Endothelial cell of umbilical vein (primary cell): ENCODE measurements around the gene TBL3. TPM values are rescaled to one million over a fixed set of nuclear protein-coding genes. Genes with fewer than 3 reads are reported as not detected.

ENCODE experiments used
- BruUV-seq: library from RNA; stranded (reverse); fragments of 400-500 nt; replicated peaks from 2 replicates; lab custom pipeline; 2021; lab: Mats Ljungman, UMichigan
- CTCF ChIA-PET: fragments of 300-600, 350-600 bp; sonication (Branson Sonifier 250); formaldehyde crosslinking; loops from one replicate; lab custom pipeline; 2021; ENCODE audit warnings: antibody characterized with exemption, inconsistent platforms; lab: Charles Lee
- POLR2A ChIA-PET: fragments of 300-600, 350-600 bp; sonication (Branson Sonifier 250); formaldehyde crosslinking; loops from one replicate; lab custom pipeline; 2021; ENCODE audit warnings: antibody characterized with exemption, inconsistent platforms; lab: Charles Lee
- DNase-seq: peaks from one replicate; pipeline ENCODE4 v3.0.0-alpha.2; 2011; ENCODE audit warnings: low read depth, low spot score
- FAIRE-seq: peaks from 2 replicates; lab custom pipeline; 2011; peaks lifted over from hg19 to GRCh38; lab: Jason Lieb, UNC
- H2AFZ ChIP-seq: 2 replicates; pipeline ENCODE4 v1.6.0; 2012; ENCODE audit warnings: low read depth, low read length, control low read depth, inconsistent platforms
- H3K27ac ChIP-seq: 2 replicates; pipeline ENCODE4 v1.5.1; 2011; ENCODE audit warnings: low read depth, mild to moderate bottlenecking, control low read depth, low read length, moderate library complexity; ENCODE audit not compliant: insufficient read depth
- H3K27me3 ChIP-seq, 2 experiments: 2 replicates each; pipeline versions ENCODE4 v1.6.0 to v1.6.1; 2011; ENCODE audit warnings: low read length in 2 of 2, mixed read lengths in 1 of 2; ENCODE audit not compliant: control insufficient read depth in 2 of 2, insufficient read depth in 2 of 2
- H3K36me3 ChIP-seq, 2 experiments: 2 replicates in 1 of 2; 3 replicates in 1 of 2; pipeline ENCODE4 v1.5.1; 2011; ENCODE audit warnings: low read length in 2 of 2, mild to moderate bottlenecking in 1 of 2, moderate library complexity in 1 of 2; ENCODE audit not compliant: control insufficient read depth in 2 of 2, insufficient read depth in 2 of 2; ENCODE audit errors: extremely low read depth in 1 of 2
- H3K4me1 ChIP-seq: 3 replicates; pipeline ENCODE4 v1.5.1; 2011; ENCODE audit warnings: mild to moderate bottlenecking, low read length; ENCODE audit not compliant: control insufficient read depth, insufficient read depth; ENCODE audit errors: extremely low read depth
- H3K4me2 ChIP-seq: 2 replicates; pipeline ENCODE4 v1.6.1; 2011; ENCODE audit warnings: low read length, control low read depth, mixed read lengths; ENCODE audit not compliant: insufficient read depth
- H3K4me3 ChIP-seq, 3 experiments: fragments of 200-600 bp in 1 of 3; sonication (generic), shearing (Covaris generic) in 1 of 3; replicated peaks in 1 of 3; 2 replicates each; pipeline ENCODE4 v1.5.1; 2011 to 2016; ENCODE audit warnings: control low read depth in 3 of 3, low read length in 3 of 3, mild to moderate bottlenecking in 2 of 3, inconsistent platforms in 1 of 3, low read depth in 1 of 3, moderate library complexity in 1 of 3; ENCODE audit not compliant: insufficient read depth in 1 of 3
- H3K79me2 ChIP-seq: 2 replicates; pipeline ENCODE4 v1.6.0; 2012; ENCODE audit warnings: low read length, inconsistent platforms; ENCODE audit not compliant: control insufficient read depth, insufficient read depth
- H3K9ac ChIP-seq: replicated peaks from 2 replicates; pipeline ENCODE3; 2011; ENCODE audit warnings: low read length, control low read depth; ENCODE audit not compliant: insufficient read depth; ENCODE audit errors: extremely low read depth
- H3K9me1 ChIP-seq: replicated peaks from 3 replicates; pipeline ENCODE4 v1.6.0; 2011; ENCODE audit warnings: mild to moderate bottlenecking, low read length; ENCODE audit not compliant: control insufficient read depth, insufficient read depth; ENCODE audit errors: extremely low read depth
- H3K9me3 ChIP-seq: replicated peaks from 2 replicates; pipeline ENCODE4 v1.5.1; 2012; ENCODE audit warnings: low read length, inconsistent platforms; ENCODE audit not compliant: control insufficient read depth, insufficient read depth
- H4K20me1 ChIP-seq: replicated peaks from 2 replicates; pipeline ENCODE3; 2011; ENCODE audit warnings: mild to moderate bottlenecking, low read length; ENCODE audit not compliant: control insufficient read depth, insufficient read depth; ENCODE audit errors: extremely low read depth
- EZH2 ChIP-seq: IDR thresholded peaks from 2 replicates; pipeline ENCODE4 v1.6.1; 2012; ENCODE audit warnings: borderline replicate concordance, low read depth, mild to moderate bottlenecking, moderate library complexity, low read length, inconsistent platforms; ENCODE audit not compliant: severe bottlenecking
- FOS ChIP-seq: IDR thresholded peaks from 2 replicates; pipeline ENCODE4 v1.6.1; 2011; ENCODE audit warnings: mild to moderate bottlenecking, low read length, moderate library complexity, borderline replicate concordance; ENCODE audit not compliant: insufficient read depth
- GATA2 ChIP-seq: IDR thresholded peaks from 2 replicates; pipeline ENCODE4 v1.7.0; 2011; ENCODE audit warnings: low read depth, mild to moderate bottlenecking, moderate library complexity, mixed read lengths, low read length; ENCODE audit not compliant: insufficient read length, insufficient read depth
- JUN ChIP-seq: IDR thresholded peaks from 2 replicates; pipeline ENCODE4 v1.6.1; 2011; ENCODE audit warnings: borderline replicate concordance, low read depth; ENCODE audit not compliant: insufficient read length, insufficient read depth
- MYC ChIP-seq: IDR thresholded peaks from one replicate; pipeline ENCODE4 v1.6.1; 2011; ENCODE audit warnings: mild to moderate bottlenecking, low read depth, low read length
- POLR2A ChIP-seq: IDR thresholded peaks from 2 replicates; pipeline ENCODE4 v1.6.1; 2012; ENCODE audit warnings: low read depth, mild to moderate bottlenecking, control low read depth, low read length
- POLR2AphosphoS5 ChIP-seq: IDR thresholded peaks from 2 replicates; pipeline ENCODE4 v1.6.1; 2012; ENCODE audit warnings: low read depth, mild to moderate bottlenecking, control low read depth, low read length, moderate library complexity; ENCODE audit not compliant: insufficient read depth
- dilution Hi-C: fragments of 300-500 bp; cut with MboI; formaldehyde crosslinking; loops from one replicate; pipeline ENCODE4 v1.15.0; 2019; ENCODE audit warnings: low sequenced_read_pairs; ENCODE audit not compliant: extremely low pct_ligation_motif_present
- intact Hi-C: fragments of 100-400 bp; cut with micrococcal nuclease; formaldehyde crosslinking; loops from one replicate; pipeline ENCODE4 v1.10.0; 2022
- polyA plus RNA-seq, 4 experiments: library from polyadenylated mRNA; depleted of rRNA in 3 of 4; stranded (reverse) in 3 of 4; unstranded in 1 of 4; fragments of >200 nt; gene quantifications; 2 replicates each; pipeline versions ENCODE4 v1.2.1 to v1.2.3, GENCODE V29; 2011 to 2012; ENCODE audit warnings: missing spikeins in 1 of 4
- total RNA-seq: library from RNA; stranded (reverse); gene quantifications from 2 replicates; pipeline ENCODE4 v1.2.3, GENCODE V29; 2021
- TF ChIP-seq, protein P1 (sequence below): IDR thresholded peaks from 2 replicates; pipeline ENCODE4 v1.6.1; 2011; ENCODE audit not compliant: insufficient read depth, insufficient read length
- TF ChIP-seq, protein P2 (sequence below), 2 donors: IDR thresholded peaks; 1 replicate in 1 of 2; 2 replicates in 1 of 2; pipeline ENCODE4 v1.5.1; 2011; ENCODE audit warnings: low read length in 2 of 2, mild to moderate bottlenecking in 2 of 2, moderate library complexity in 2 of 2, control low read depth in 1 of 2, inconsistent platforms in 1 of 2, low read depth in 1 of 2; ENCODE audit not compliant: insufficient read depth in 1 of 2; ENCODE audit errors: extremely low read depth in 1 of 2

Gene TBL3
- total and polyA plus RNA-seq, 2 donors (not counting 3 experiments of a cell fraction or from before 2014, with no cell fraction given): 42.2 to 77.1 TPM

- H3K4me1 ChIP-seq: peaks cover 26% of the 10 kb centered on the region
- H3K27me3 ChIP-seq: no peaks in the 10 kb centered on the region
- no peaks in the 10 kb centered on the region for H3K9me3 ChIP-seq
- peak; percentile 64 for FAIRE-seq
- DNase-seq: peak; percentile 39
- H3K4me2 ChIP-seq: peak overlapping the region; percentile 76
- H3K36me3 ChIP-seq: peaks cover 8 to 17% of the 10 kb centered on the region in 2 experiments
- no peak overlapping the region for H3K9ac ChIP-seq
- no peak overlapping the region for H2AFZ ChIP-seq
- TF ChIP-seq POLR2A (peak; percentile 93), POLR2AphosphoS5 (peak; percentile 74), FOS (no peak)
- TF ChIP-seq, protein P1, sequence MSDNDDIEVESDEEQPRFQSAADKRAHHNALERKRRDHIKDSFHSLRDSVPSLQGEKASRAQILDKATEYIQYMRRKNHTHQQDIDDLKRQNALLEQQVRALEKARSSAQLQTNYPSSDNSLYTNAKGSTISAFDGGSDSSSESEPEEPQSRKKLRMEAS: no peak
- BruUV-seq: no TSS peak
- POLR2A ChIA-PET: interaction anchor here (0.6 kb wide), 1 partner anchor 87 kb away, joined by 7 read pairs; no protein-coding TSS in a partner anchor
- intact Hi-C loops (no loop called here), dilution Hi-C loops (no loop called here)
- no peaks in the 10 kb centered on the region for H4K20me1 ChIP-seq
- no peaks in the 10 kb centered on the region for H3K9me1 ChIP-seq
- H3K27ac ChIP-seq: no peak overlapping the region
- H3K4me3 ChIP-seq: peak overlapping the region in 1 of 3 experiments; percentile 63
- CTCF ChIA-PET: interaction anchor here (0.6 to 2.2 kb wide), 3 partner anchors 15 to 180 kb away, joined by 4 to 9 read pairs (median 4); no protein-coding TSS in a partner anchor
- H3K79me2 ChIP-seq: peaks cover 49% of the 10 kb centered on the region
These were observed 10.9 kb upstream of the TBL3 start for GRCh38 chr16:1960665-1961630.

DNA sequence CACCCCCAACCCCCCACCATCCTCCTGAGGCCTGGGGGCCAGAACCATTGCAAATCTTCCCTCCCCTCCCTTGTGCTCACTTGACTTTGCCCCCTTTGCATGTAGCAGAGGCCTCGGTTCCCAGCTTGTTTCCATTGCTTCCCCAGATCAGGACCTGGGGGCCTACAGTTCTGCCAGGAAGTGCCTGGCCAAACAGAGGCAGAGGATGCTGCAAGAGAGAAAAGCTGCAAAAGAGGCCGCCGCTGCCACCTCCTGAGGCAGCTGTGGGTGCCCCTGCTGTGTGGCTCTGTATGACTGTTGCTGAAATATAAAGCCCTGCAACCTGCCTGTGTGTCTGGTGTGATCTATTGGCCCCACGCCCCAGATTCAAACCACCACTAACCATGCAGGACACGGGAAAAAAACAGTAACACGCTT is 10.2 kb upstream of the TBL3 start:
- dilution Hi-C loops: no loop called here
- no TSS peak for BruUV-seq
- Histone ChIP-seq H3K36me3 (peaks cover 8 to 17% of the 10 kb centered on the region in 2 experiments), H3K4me1 (peaks cover 27% of the 10 kb centered on the region), H2AFZ (no peak overlapping the region), H3K79me2 (peaks cover 50% of the 10 kb centered on the region), H3K4me2 (no peak overlapping the region), H3K4me3 (no peak overlapping the region), H3K27ac (no peak overlapping the region), H3K9me1 (no peaks in the 10 kb centered on the region), H3K27me3 (no peaks in the 10 kb centered on the region), H3K9me3 (no peaks in the 10 kb centered on the region), H4K20me1 (no peaks in the 10 kb centered on the region), H3K9ac (no peak overlapping the region)
- POLR2A ChIA-PET: no interaction called here
- no peak for DNase-seq
- no peak for FAIRE-seq
- TF ChIP-seq POLR2A: no peak
- TF ChIP-seq POLR2AphosphoS5: no peak
- TF ChIP-seq FOS: no peak
- no peak for TF ChIP-seq MYC
- TF ChIP-seq JUN: no peak
- TF ChIP-seq GATA2: no peak
- TF ChIP-seq, protein P1: no peak
- TF ChIP-seq, protein P2, sequence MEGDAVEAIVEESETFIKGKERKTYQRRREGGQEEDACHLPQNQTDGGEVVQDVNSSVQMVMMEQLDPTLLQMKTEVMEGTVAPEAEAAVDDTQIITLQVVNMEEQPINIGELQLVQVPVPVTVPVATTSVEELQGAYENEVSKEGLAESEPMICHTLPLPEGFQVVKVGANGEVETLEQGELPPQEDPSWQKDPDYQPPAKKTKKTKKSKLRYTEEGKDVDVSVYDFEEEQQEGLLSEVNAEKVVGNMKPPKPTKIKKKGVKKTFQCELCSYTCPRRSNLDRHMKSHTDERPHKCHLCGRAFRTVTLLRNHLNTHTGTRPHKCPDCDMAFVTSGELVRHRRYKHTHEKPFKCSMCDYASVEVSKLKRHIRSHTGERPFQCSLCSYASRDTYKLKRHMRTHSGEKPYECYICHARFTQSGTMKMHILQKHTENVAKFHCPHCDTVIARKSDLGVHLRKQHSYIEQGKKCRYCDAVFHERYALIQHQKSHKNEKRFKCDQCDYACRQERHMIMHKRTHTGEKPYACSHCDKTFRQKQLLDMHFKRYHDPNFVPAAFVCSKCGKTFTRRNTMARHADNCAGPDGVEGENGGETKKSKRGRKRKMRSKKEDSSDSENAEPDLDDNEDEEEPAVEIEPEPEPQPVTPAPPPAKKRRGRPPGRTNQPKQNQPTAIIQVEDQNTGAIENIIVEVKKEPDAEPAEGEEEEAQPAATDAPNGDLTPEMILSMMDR (IDR thresholded peaks at IDR 0.05; ENCODE audit: extremely low read depth in 1 of 2, insufficient read depth in 1 of 2, low read depth in 1 of 2, low read length in 2 of 2): no peak
- no peak for TF ChIP-seq EZH2
- CTCF ChIA-PET: interaction anchor here (2.2 kb wide), 1 partner anchor 179 kb away, joined by 9 read pairs; no protein-coding TSS in a partner anchor
- intact Hi-C loops: no loop called here
